Embryonic facial prominence (tissue), 1 donor: ENCODE results near the gene SYT7.

ENCODE experiments used
- DNase-seq: peaks from one replicate; pipeline ENCODE4 v3.0.0-alpha.2; 2016; ENCODE audit errors: extremely low spot score

The SYT7 gene

GRCh38 chr11:61538636-61538961 lies 42.3 kb downstream of the SYT7 start:
- DNase-seq = no peak

- DNase-seq = no peak
Observed at GRCh38 chr11:61537326-61537725, 43.5 kb downstream of the SYT7 start.

DNA sequence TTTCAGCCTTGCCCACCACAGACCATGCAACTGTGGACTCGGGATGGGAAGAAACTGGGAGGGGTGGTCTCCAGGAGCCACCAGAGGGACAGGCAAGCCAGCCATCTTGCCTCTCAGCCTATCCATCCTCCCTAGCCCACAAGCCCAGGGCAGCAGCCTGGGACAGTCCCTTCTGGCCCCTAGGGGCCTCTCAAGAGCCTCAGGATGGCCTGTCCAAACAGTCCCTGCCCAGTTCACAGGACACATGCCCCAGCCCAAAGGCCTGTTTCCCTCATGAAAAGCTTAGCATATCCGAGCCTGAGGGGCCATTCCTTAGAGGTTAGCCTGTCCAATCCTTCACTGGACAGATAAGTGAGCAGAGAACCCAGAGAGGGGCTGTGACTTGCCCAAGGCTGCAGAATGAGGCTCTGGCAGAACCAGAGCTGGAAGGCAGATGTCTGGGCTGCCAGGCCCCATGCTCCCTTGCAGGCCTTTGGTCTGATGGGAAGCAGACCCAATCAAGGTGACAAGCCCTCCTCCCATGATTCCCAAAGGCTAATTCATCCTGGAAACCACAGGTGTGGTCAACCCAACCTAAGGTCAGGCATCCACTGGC lies 44.1 kb downstream of the SYT7 start:
- DNase-seq = no peak

GRCh38 chr11:61535998-61536675 lies 44.7 kb downstream of the SYT7 start:
- DNase-seq = no peak

DNA sequence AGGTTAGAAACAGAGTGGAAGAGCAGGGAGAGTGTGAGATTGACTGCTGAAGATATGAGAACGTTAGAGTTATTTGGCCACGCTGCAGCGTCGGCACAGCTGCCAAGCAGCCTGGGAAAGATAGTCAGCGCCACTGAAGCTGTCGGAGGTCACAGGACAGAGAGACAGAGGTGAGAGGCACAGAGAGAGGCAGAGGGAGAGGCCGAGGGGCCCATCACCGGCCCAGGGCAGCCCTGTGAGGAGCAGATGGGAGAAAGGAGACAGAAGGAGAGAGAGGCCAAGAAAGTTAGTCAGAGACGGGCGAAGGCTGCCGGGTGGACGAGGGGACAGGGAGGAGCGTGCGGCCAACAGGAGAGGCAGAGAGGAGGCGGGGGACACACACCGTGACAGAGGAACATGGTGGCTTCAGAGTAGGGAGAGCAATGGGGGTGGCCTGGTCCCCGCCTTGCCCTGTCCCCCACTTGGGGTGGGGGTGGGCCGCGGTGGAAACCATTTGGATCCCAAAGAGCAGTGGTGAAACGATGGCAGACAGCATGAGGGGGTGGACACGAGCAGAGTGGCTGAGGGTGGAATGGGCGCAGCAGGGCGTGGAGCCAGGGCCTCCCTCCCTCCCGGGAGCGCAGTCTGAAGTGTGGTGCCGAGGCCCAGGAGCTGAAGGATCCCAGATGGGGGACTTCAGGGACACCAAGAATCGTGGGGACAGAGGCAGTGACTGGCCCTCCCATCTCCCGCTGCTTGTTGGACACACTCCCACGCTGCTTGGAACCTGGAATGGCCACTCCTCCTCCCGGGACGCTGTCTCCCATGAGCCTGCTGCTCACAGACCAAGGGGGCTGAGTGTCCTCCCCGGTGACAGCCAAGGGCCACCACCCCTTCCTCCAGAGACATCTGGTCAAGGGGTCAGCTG lies 45.7 kb downstream of the SYT7 start:
- no peak for DNase-seq

- no peak for DNase-seq
Observed at GRCh38 chr11:61534025-61534932, 46.6 kb downstream of the SYT7 start.

DNA sequence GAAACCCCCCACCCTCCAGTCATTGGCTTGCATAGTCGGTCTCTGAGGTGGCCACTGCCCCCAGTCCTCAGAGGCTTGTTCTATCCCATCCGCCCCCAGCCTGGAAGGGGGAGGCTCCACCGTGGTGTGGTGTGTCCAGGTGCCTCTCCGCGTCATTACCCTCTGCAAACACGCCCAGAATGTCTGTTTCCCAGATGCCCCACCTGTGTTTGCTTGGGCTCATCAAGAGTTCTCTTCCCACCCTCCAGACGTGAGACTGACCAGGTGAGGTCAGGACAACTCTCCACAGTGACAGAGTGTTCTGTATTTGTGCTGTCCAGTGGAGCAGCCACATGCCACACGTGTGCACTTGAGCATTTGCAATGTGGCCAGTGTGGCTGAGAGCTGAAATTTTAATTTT lies 47.5 kb downstream of the SYT7 start:
- DNase-seq = no peak

DNA sequence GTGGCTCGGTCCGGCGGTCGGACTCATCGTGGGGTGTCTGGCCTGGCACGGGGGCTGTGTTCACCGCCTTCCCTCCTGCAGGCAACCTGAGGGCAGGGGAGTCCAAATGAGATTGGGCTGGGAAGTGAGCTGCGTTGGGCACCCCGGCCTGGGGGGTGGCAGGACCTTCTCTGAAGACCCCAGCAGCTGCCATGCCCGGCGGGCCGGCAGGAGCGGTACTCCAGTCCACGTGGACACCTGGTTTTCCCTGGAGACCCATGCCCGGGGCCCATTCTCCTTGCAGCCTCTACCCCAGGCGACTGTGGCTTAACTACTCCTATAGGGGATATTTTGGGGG lies 47.9 kb downstream of the SYT7 start:
- no peak for DNase-seq

DNA sequence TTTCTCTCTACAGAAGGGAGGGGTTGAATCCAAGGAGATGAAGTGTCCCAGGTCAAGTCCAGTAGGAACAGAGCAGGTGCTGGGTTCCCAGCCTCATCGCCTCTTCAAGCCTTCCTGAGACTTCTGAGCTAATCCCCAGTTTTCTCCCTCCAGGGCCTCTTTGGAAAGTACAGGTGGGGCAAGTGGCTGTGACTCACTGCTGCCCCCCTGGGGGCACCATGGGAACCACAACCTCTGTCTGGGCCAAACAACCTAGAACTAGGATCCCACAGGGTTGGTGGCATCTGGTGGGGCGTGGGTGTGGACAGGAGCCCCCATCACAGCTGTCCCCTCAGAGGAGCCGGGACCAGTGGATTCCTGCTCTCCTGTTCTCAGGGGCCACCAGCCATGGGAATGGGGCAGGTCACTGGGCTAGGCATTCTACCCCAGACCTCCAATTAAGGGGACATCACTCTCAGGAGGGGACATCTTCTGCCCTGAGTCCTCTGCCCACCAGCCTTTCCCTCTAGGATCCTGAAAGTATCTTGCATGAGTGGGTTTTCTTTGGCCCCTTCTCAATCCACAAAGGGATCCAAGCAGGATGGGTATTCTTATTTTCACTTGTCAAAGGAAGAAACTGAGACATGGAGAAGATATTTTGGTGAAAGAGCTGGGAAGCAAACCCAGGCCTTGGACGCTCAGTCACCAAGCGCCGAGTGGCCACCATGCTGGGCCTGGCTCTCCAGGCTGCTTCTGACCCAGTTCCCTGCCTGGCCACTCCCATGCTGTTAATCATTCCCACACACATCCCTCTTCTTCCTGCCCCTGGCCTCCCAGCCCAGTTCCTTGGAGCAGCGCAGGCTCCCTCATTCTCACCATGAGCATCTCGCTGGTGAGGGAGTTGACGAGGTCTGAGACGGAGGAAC lies 48.5 kb downstream of the SYT7 start:
- no peak for DNase-seq

DNA sequence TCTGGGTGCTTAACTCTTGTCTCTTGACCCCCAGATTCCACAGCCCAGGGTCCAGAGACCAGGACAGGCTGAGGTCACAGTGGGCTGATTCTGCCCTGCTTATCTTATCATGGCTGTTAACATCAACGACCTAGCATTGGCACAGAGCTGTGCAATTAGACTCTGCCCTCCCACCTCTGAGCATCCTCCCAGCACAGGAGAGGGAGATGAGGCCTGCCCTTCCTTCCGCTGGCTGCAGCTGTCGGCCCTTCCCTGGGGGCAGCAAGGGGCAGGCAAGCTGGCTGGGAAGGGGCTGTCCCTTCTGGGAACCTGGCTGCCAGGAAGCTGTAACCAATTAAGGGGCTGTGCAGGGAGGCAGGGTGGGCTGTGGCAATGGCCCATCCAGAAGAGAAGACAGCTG lies 49.8 kb downstream of the SYT7 start:
- DNase-seq = no peak

DNA sequence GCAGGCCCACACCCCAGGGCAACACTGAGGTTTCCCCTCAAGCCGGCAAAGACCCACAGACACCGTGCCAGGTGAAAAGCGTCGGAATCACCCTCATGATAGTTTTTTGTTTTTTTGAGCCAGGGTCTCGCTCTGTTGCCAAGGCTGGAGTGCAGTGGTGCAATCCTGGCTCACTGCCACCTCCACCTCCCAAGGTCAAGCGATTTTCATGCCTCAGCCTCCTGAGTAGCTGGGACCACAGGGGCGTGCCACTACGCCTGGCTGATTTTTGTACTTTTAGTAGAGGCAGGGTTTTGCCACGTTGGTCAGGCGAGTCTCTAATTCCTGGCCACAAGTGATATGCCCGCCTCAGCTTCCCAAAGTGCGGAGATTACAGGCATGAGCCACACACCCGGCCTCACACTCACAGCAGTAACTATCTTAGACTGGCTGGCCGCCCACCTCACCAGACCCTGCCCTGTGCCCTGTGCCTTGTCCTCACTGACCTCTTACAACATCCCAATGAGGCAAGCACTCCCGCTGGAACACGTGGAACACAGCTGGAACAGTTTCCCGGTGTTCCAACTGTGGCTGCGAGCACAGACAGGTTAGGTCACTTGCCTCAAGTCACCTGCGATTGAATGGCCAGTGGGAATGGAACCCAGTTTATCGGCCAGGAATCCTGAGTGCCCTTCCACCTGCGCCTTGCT lies 51.2 kb downstream of the SYT7 start:
- no peak for DNase-seq

- no peak for DNase-seq
Observed at GRCh38 chr11:61528114-61528513, 52.8 kb downstream of the SYT7 start.

DNA sequence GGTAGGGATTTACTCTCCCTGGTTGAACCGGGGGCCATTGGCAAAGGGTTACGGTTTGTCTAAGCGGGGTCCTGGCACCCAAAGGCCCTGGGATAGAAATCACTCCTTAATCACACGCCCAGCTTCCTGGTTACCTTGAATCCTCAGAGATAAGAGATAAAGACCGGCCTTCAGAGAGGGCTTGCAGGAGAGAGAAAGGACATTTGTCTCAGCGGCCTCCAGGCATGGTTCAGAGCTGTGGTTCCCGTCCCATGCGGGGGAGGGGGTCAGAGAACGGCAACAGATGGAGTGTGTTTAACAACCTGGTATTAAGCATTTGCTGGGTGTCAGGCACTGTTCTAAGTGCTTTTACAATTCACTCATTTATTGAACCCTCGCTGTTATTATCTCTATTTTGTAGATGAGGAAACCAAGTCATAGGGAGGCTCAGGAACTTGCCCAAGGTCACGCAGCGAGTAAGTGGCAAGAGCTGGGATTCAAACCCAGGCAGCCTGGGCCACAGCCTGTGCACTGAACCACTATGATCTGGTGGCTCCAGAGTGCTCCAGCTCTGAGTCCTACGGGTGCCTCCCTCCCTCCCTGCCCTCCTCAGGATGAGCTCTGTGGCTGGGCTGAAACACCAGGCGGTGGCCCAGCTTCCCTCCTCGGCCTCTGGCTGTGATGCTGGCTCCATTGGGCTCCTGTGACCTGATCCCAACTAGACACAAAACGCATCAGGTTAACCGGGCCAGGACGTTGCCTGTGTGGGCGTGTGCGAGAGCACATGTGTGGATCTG lies 53.7 kb downstream of the SYT7 start:
- DNase-seq = no peak

DNA sequence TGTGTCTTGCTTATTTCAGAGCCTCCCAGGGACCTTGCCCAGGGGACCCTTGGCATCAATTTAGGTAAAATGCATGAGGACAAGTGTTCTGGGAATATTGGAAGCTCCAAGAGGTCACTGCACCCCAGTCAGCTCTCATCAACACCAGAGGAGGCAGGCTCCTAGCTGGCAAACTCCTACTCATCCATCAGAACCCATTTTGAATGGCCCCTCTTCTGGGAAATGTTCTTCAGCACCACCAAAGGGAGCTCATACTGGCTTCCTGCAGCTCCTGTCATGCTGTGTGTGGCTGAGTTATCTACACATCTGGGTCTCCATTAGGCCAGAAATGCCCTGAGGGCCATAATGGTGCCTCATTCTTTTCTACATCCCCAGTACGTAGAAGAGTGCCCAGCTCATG lies 54.6 kb downstream of the SYT7 start:
- DNase-seq = no peak

DNA sequence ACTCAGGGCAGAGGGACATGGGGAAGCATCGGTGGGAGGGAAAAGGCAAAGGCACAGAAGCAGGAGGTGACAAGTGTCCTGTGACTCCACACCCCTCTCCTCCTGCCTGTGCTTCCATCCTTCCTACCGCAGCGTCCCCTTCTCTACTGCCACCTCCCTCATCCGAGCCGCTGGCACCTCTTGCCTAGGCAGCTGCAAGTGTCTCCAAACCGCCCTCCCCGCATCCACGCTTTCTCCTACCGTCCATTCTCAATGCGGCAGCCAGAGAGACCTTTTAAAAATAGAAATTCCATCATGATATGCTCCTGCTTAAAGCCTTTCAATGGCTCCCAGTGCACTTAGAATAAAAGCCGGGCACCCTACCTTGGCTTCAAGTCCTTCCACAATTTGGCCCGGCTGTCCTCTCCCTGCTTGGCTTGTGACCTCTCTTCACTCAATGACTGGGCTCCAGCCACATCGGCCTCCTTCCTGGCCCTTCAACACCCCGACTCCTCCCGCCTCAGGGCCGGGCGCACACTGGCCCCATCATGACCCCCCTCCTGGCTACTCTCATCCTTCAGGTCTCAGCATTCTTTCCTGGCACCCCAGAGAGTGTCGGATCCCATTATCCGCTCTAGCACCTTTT lies 55.8 kb downstream of the SYT7 start:
- DNase-seq = no peak

GRCh38 chr11:61524446-61524845 lies 56.4 kb downstream of the SYT7 start:
- no peak for DNase-seq

DNA sequence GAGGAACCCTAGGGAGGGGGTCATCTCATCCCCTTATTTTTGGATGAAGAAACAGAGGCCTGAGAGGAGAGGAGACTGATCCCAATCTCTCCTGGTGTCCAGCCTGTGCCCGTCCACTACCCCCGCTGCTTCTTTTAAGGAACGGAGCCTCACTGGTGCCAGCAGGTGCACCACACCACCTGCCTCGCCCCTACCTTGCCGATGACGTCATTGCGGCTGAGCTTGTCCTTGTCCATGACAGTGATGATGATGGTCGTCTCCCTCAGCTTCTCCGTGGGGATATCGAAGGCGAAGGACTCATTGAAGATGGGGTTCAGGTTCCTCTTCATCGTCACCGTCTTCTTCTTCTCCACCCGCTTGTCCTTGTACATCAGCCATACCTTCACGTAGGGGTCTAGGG lies 58.0 kb downstream of the SYT7 start:
- no peak for DNase-seq

- no peak for DNase-seq
Observed at GRCh38 chr11:61518032-61518795, 62.7 kb downstream of the SYT7 start.
